Activated CD8-positive, alpha-beta memory T cell treated with anti-CD3 and anti-CD28 coated beads, Interleukin-2, amount 50 U/mL, for 1 hour (primary cell): Measurements from ENCODE around the gene ZNF738.

Experiments used
- DNase-seq: peaks from one replicate; pipeline ENCODE4 v3.0.0-alpha.2; 2020; ENCODE audit errors: extremely low read depth

ZNF738 gene

DNA sequence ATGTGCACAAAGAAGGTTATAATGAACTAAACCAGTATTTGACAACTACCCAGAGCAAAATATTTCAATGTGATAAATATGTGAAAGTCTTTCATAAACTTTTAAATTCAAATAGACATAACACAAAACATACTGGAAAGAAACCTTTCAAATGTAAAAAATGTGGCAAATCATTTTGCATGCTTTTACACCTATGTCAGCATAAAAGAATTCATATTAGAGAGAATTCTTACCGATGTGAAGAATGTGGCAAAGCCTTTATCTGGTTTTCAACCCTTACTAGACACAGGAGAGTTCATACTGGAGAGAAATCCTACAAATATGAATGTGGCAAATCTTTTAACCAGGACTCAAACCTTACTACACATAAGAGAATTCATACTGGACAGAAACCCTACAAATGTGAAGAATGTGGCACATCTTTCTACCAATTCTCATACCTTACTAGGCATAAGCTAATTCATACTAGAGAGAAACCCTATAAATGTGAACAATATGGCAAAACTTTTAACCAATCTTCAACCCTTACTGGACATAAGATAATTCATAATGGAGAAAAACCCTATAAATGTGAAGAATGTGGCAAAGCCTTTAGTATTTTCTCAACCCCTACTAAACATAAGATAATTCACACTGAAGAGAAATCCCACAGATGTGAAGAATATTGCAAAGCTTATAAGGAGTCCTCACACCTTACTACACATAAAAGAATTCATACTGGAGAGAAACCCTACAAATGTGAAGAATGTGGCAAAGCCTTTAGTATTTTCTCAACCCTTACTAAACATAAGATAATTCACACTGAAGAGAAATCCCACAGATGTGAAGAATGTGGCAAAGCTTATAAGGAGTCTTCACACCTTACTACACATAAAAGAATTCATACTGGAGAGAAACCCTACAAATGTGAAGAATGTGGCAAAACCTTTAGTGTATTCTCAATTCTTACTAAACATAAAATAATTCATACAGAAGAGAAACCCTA is 64.5 kb downstream of the ZNF738 start:
- no peak for DNase-seq
